Adrenal gland (tissue), 12 donors: ENCODE data around the gene KIZ. TPM values are rescaled to one million over a fixed set of nuclear protein-coding genes. Genes with fewer than 3 reads are reported as not detected.

Experiments used
- DNase-seq, 7 donors: peaks; one replicate each; pipeline ENCODE4 v3.0.0-alpha.2; 2019 to 2020
- H3K27ac ChIP-seq, 5 donors: fragments of 200-600 bp; sonication (generic) in 4 of 5; 1 replicate in 3 of 5; 2 replicates in 2 of 5; pipeline versions ENCODE4 v1.5.1 to v1.8.0; 2016 to 2020; ENCODE audit warnings: mild to moderate bottlenecking in 1 of 5
- H3K27me3 ChIP-seq: fragments of 200-600 bp; 2 replicates; pipeline ENCODE4 v1.8.0; 2021
- H3K36me3 ChIP-seq, 2 donors: fragments of 200-600 bp; replicated peaks in 1 of 2; 1 replicate in 1 of 2; 2 replicates in 1 of 2; pipeline versions ENCODE4 v1.5.1 to v1.8.0; 2018 to 2022
- H3K4me1 ChIP-seq, 2 donors: fragments of 200-600 bp; replicated peaks in 1 of 2; 1 replicate in 1 of 2; 2 replicates in 1 of 2; pipeline versions ENCODE4 v1.5.1 to v1.8.0; 2018 to 2021
- H3K4me3 ChIP-seq, 4 donors: fragments of 200-600 bp; sonication (generic) in 3 of 4; one replicate each; pipeline ENCODE4 v1.5.1; 2016 to 2018
- H3K9me3 ChIP-seq, 3 donors: fragments of 200-600 bp; sonication (generic) in 1 of 3; replicated peaks in 1 of 3; 1 replicate in 2 of 3; 2 replicates in 1 of 3; pipeline versions ENCODE4 v1.5.1 to v1.8.0; 2016 to 2021
- POLR2A ChIP-seq, 2 donors: fragments of 450-650 bp; IDR thresholded peaks; one replicate each; pipeline ENCODE4 v1.6.1; 2017; ENCODE audit warnings: antibody characterized with exemption in 2 of 2, mild to moderate bottlenecking in 2 of 2, moderate library complexity in 1 of 2
- WGBS, 4 donors: extraction: QIAGEN DNeasy Blood & Tissue Kit in 2 of 4; methylation state at CpG; one replicate each; pipeline versions ENCODE4 v1.1.5 to v1.1.7; 2013 to 2017; 5-methylcytosine and 5-hydroxymethylcytosine counted together
- intact Hi-C, 2 donors: fragments of 100-400 bp; cut with DNase I; formaldehyde crosslinking; loops; one replicate each; pipeline versions ENCODE4 v1.14.1 to v1.15.0; 2022 to 2023
- polyA plus RNA-seq, 3 donors: library from polyadenylated mRNA; stranded (reverse); fragments of 200-250 nt in 2 of 3; fragments of 350-450 nt in 1 of 3; fragmentation: Illumina TruSeq in 1 of 3; extraction: RNeasy Lipid Tissue Mini Kit (QIAGEN cat#74804) in 1 of 3; gene quantifications; one replicate each; pipeline ENCODE4 v1.2.3, GENCODE V29; 2013 to 2014
- total RNA-seq, 9 donors: library from RNA; depleted of rRNA in 4 of 9; stranded (reverse); fragments of >200 nt in 4 of 9; fragments of 120-200 nt in 1 of 9; fragmentation: NEBNext Ultra II Directional in 1 of 9; extraction: Animal tissue kit (Norgen Biotek cat#: 25700) in 1 of 9; gene quantifications; one replicate each; pipeline versions ENCODE4 v1.1.0 to v1.2.4, GENCODE V29; 2013 to 2023
- TF ChIP-seq, protein P1 (sequence below), 6 experiments: fragments of 450-650 bp in 4 of 6; fragments of 200-600 bp in 2 of 6; sonication (generic) in 1 of 6; IDR thresholded peaks; 1 replicate in 5 of 6; 2 replicates in 1 of 6; pipeline versions ENCODE4 v1.5.1 to v1.8.0; 2016 to 2021; ENCODE audit warnings: antibody characterized with exemption in 6 of 6, mild to moderate bottlenecking in 2 of 6, moderate library complexity in 1 of 6
- donor health status: healthy with polysubstance abuse.
- donor health status: Bipolar disorder and iron deficiency.
- donor health status: DM: yes; HTN: yes; CAD: no.
- donor health status: DM: no; HTN: no; CAD: no.
- donor health status: DM: no; HTN: no; CAD: no.
- donor health status: DM: yes; HTN: yes; CAD: no.

KIZ gene
- total and polyA plus RNA-seq, 12 donors: 10.4 to 62.9 (median 15.3) TPM

DNA sequence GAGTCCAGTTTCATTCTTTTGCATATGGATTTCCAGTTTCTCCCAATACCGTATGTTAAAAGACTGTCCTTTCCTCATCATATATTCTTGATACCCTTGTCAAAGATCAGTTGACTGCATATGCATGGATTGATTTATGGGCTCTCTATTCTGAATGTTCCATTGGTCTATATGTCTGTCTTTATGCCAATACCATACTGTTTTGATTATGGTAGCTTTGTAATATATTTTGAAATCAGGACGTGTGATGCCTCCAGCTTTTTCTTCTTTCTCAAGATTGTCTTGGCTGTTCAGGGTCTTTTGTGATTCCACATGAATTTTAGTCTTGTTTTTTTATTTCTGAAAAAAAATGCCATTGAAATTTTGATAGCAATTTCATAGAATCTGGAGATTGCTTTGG, 51.9 kb downstream of the KIZ start:
- WGBS, 4 donors: 95 to 98% (median 97%) methylated on average over 2 of the region's 2 CpGs
- peaks cover 9 to 13% of the 10 kb centered on the region in 2 donors for H3K4me1 ChIP-seq
- H3K9me3 ChIP-seq: peaks cover 0 to 9% (median 0%) of the 10 kb centered on the region in 3 donors
- no peaks in the 10 kb centered on the region for H3K36me3 ChIP-seq
- no peaks in the 10 kb centered on the region for H3K27me3 ChIP-seq
- H3K4me3 ChIP-seq: no peak overlapping the region
- TF ChIP-seq, protein P1, sequence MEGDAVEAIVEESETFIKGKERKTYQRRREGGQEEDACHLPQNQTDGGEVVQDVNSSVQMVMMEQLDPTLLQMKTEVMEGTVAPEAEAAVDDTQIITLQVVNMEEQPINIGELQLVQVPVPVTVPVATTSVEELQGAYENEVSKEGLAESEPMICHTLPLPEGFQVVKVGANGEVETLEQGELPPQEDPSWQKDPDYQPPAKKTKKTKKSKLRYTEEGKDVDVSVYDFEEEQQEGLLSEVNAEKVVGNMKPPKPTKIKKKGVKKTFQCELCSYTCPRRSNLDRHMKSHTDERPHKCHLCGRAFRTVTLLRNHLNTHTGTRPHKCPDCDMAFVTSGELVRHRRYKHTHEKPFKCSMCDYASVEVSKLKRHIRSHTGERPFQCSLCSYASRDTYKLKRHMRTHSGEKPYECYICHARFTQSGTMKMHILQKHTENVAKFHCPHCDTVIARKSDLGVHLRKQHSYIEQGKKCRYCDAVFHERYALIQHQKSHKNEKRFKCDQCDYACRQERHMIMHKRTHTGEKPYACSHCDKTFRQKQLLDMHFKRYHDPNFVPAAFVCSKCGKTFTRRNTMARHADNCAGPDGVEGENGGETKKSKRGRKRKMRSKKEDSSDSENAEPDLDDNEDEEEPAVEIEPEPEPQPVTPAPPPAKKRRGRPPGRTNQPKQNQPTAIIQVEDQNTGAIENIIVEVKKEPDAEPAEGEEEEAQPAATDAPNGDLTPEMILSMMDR (IDR thresholded peaks at IDR 0.05): no peak
- TF ChIP-seq POLR2A (IDR thresholded peaks at IDR 0.05): no peak
- DNase-seq: no peak
- intact Hi-C loops: no loop called here
- no peak overlapping the region for H3K27ac ChIP-seq

- DNase-seq: no peak
- intact Hi-C loops: no loop called here
- H3K27ac ChIP-seq: no peak overlapping the region
These were observed 53.9 kb downstream of the KIZ start for GRCh38 chr20:21179757-21180156.

DNA sequence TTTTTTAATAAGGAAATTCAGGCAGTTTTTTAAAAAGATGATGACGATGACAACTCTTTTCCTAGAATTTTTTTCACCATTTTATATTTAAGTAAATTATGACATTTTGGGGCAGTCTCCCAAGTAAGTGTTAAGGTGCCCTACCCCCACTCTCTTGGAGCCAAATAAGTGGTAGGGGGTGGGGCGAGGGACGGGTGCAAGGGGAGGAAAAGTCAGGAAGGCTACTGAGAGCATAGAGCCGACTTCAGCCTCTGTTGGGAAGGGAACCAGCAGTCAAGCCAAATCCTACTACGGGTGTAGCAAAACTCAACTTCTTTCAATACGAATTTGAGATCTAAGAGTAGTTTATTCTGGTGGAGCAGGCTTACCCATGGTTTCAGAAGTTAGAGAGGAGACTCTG, 54.4 kb downstream of the KIZ start:
- H3K27ac ChIP-seq: no peak overlapping the region

More at GRCh38 chr20:21179757-21180156, 53.9 kb downstream of the KIZ start:
- TF ChIP-seq, protein P1 (IDR thresholded peaks at IDR 0.05): no peak
- TF ChIP-seq POLR2A (IDR thresholded peaks at IDR 0.05): no peak
- Histone ChIP-seq H3K9me3 (peaks cover 0 to 9% (median 0%) of the 10 kb centered on the region in 3 donors), H3K36me3 (no peaks in the 10 kb centered on the region), H3K27me3 (no peaks in the 10 kb centered on the region), H3K4me1 (peaks cover 5 to 11% of the 10 kb centered on the region in 2 donors), H3K4me3 (no peak overlapping the region)
- 79 to 95% (median 88%) methylated on average over 2 of the region's 2 CpGs for WGBS, 4 donors

GRCh38 chr20:21181028-21181427, 55.1 kb downstream of the KIZ start:
- intact Hi-C loops: no loop called here
- WGBS, 4 donors: 95 to 97% (median 97%) methylated on average over 3 of the region's 3 CpGs

More for the DNA sequence above, 54.4 kb downstream of the KIZ start:
- H3K4me3 ChIP-seq: no peak overlapping the region
- DNase-seq: no peak
- peaks cover 0 to 9% (median 0%) of the 10 kb centered on the region in 3 donors for H3K9me3 ChIP-seq
- intact Hi-C loops: no loop called here
- WGBS, 4 donors: 77 to 84% (median 82%) methylated on average over 6 of the region's 6 CpGs
- peaks cover 3 to 9% of the 10 kb centered on the region in 2 donors for H3K4me1 ChIP-seq
- no peaks in the 10 kb centered on the region for H3K36me3 ChIP-seq
- H3K27me3 ChIP-seq: no peaks in the 10 kb centered on the region
- TF ChIP-seq POLR2A (IDR thresholded peaks at IDR 0.05): no peak
- TF ChIP-seq, protein P1 (IDR thresholded peaks at IDR 0.05): no peak

More at GRCh38 chr20:21181028-21181427, 55.1 kb downstream of the KIZ start:
- DNase-seq: no peak
- H3K27ac ChIP-seq: no peak overlapping the region
- peaks cover 0 to 9% (median 0%) of the 10 kb centered on the region in 3 donors for H3K9me3 ChIP-seq
- H3K4me1 ChIP-seq: peaks cover 3 to 9% of the 10 kb centered on the region in 2 donors
- no peaks in the 10 kb centered on the region for H3K27me3 ChIP-seq
- TF ChIP-seq, protein P1 (IDR thresholded peaks at IDR 0.05): no peak
- TF ChIP-seq POLR2A (IDR thresholded peaks at IDR 0.05): no peak
- H3K36me3 ChIP-seq: no peaks in the 10 kb centered on the region
- H3K4me3 ChIP-seq: no peak overlapping the region
